DMS 273 (cell line): ENCODE results near the gene KLK8.

Experiments
- DNase-seq: peaks from one replicate; lab custom pipeline; 2025; ENCODE audit not compliant: unreplicated experiment; lab: John Stamatoyannopoulos, UW

Gene KLK8, protein sequence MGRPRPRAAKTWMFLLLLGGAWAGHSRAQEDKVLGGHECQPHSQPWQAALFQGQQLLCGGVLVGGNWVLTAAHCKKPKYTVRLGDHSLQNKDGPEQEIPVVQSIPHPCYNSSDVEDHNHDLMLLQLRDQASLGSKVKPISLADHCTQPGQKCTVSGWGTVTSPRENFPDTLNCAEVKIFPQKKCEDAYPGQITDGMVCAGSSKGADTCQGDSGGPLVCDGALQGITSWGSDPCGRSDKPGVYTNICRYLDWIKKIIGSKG

DNA sequence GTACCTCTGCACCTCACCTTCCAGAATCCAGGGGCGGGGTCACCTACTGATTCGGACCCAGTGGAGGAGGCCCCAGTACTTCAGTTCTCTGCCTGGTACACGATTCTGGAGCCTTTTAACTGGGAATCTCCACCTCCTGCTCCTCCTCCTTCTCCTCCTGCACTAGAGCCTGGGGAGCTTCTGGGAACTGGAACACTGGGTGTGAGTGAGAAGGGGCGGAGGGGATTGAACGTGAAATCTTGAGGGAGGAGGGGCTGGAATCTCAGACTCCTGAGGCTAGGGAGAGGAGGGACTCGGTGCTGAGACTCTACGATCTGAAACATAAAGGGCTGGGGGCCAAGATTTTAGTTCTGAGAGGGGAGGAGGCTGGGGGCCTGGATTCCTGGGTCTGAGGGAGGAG lies at the start of gene KLK8:
Gene KLK8 (minus strand): TSS at position 90 of the 400 bp plus-strand sequence. CDS start 437 bp downstream, outside the sequence.
- no peak for DNase-seq

DNA sequence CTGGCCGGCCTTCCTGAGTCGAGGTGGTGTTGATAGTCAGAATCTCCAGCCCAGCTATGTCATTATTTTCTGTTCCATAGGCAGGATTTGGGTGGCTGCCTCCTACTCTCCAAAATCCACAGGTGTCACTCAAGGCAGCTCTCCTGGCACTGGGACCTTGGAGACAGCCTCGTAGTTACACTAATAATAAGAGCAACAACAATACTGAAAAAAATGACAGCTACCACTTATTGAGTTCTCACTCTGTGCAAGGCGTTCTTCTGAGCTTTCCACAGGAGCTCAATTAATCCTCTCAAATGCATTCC lies 45.6 kb upstream of the KLK8 start:
- DNase-seq: peak; percentile 11

DNA sequence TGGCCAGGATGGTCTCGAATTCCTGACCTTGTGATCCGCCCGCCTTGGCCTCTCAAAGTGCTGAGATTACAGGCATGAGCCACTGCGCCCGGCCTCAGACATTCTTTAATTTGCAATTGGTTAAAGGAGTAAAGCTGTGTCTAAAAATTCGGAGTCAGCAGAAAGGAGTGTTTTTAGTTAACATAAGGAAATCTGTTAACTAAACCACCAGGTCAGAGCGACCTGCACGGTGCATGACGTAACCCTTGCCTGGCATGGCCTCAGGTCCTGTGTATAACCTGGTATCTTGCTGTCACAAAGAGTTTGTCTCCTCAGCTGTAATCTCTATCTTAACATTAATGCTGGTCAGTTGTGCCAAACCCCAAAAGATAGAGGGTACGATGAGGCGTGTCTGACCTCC lies 42.9 kb upstream of the KLK8 start:
- no peak for DNase-seq

DNA sequence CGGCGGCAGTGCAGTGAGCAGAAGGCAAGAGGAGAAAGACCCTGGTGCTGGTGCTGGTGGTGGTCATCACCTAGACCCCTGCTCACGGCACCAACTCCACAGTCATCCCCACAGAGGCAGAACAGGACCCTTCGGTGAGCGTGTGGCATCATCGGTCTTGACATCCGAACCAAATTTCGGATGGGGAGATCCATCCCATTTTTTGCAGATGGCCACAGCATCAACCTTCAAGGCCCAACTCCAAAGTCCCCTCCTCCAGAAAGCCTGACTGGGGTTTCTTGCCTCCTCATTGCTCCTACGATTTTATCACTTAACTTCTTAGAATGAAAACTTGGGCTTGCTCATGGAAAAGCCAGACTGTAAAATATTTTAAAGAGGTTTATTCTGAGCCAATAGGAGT lies 42.1 kb upstream of the KLK8 start:
- DNase-seq: no peak

DNA sequence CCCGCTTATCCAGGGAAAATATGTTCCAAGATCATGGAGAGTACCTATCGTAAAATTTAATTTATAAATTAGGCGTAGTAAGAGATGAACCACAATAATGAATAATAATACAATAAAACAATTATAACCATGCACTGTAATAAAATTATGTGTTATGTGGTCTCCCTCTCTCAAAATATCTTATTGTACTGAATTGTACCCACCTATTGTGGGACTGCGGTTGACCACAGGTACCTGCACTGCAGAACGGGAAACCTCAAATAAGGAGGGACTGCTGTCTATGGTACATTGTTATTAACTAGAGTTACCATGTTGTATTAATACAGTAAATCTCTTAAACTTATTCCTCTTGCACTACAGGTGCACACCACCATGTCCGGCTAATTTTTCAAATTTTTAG lies 38.7 kb upstream of the KLK8 start:
- no peak for DNase-seq

DNA sequence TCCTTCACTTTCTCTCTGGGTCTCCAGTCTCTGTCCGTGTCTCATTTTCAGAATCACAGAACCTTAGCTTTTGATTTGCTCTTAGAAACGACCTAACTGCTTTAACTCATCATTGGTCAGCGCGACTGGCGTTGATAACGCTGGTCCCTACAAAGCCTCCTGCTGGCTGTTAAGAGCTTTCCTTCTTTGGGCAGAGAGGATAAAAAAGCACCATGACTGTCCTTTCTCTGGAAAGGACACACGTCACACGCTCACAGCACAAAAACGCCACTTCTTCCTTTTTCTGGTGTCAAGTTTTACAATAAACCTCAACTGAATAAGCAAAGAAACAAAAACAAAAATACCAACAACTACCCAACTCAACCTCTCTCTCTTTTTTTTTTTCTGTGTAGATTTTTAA lies 35.1 kb upstream of the KLK8 start:
- DNase-seq: no peak

DNA sequence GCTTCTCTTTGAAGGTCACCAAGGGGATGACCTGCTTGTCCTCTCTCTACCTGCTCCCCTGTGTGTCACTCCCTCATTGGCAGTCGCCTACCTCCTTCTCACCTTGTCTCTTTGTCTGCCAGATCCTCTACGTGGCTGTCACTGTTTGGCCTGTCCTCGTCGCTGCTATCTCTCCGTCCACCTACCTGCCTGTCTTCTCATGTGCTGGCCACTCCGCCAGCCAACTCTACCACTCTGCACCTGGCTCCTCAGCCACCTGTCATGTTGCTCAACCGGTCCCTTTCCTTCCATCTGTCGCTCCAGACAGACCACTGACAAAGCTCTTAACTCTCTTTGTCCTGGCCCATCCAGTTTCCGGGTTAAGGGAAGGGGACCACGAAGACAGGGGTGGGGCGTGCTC lies 33.3 kb upstream of the KLK8 start, which contains the start of gene KLK12:
Gene KLK12 (minus strand): TSS at position 299 of the 400 bp plus-strand sequence. CDS start 381 bp downstream, outside the sequence.
- no peak for DNase-seq

DNA sequence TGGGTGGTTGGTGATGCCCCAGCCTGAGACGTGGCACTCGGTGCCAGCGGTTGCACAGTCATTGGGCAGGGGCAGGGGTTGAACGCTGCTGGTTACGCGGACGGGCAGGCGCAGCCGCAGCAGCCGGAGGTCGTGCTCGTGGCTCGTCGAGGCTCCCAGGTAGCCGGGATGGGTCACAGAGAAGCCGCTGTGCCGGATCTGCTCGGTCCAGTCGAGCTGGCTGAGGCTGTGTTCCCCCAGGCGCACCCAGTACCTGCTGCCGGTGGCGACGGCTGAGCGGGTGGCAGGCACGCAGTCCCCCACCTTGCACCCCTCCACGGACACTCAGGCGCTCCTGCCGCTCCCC lies 30.4 kb upstream of the KLK8 start:
- no peak for DNase-seq

DNA sequence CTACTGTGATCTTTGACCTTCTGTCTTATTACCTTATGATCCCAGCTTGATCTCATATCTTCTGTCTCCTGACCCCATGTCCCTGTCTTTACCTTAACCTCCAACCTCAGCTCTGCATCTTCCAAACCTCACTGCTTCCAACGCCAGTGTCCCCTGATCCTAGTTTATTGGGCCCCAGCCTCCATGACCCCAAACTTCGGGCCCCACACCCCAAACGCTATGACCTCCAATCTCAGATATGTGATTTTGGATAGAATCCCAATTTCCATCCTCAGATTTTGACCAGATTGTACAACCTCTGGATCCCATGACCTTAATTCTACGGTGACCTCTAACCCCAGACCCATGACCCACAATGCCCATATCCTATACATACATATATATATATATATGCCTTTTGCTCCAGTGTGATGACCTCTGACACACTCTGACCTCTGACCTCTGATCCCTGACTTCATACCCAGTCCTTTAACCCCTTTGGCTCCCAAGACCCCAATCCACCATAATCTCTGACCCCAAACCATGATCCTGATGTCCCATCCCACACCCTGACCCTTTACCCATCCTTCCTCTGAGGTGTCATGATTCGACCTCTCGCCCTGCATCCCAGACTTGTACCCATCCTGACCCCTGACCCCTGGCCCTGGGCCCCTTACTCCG lies 29.9 kb upstream of the KLK8 start:
- no peak for DNase-seq

DNA sequence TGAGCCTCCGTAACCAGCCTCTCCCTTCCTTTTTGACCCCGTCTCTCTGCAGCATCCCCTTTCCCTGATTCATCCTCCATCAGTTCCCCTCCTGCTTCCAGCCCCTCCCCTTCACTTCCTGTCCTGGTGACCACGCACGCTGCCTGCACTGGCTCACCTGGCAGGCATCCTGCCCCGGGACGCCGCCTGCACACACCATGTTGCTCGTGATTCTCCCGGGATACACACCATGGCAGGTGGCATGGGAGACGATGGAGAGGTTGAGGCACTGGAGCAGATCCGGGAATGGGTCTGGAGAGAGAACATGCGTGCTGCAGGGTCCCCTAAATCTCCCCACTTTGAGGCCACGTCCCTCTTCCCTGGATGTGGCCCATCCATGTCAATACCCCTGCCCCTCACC lies 29.2 kb upstream of the KLK8 start:
- no peak for DNase-seq

DNA sequence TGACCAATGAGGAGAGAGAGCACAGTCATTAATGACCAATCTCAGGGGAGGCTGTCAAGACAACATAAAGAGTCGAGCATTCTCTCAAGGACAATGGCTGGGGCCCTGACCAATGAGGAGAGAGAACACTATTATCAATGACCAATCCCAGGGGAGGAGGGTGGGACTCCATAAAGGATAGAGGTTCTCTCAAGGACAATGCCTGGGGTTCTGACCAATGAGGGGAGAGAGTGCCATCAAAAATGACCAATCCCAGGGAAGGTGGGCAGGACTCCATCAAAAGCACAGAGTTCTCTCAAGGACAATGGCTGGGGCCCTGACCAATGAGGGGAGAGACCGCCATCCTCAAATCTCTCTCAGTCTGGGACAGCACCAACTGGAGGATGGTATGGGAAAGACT lies 28.3 kb upstream of the KLK8 start:
- no peak for DNase-seq

DNA sequence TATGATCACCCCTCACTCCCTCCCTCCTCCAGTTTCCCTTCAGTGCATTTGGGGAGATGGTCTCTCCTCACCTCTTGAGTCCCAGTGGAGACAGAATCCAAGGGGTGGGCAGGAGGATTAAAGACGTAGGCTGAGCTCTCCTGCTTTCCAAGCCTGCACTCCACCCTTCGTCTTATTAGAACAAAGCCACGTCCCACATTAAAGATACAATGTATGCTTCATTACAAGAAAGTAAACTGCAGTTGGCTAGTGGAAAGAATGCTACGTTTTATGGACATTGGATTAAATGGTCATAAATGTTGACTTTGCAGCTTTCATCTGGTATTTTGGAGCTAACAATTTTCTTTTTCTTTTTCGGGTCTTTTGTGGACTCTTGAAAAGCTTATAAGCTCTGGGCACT lies 26.5 kb upstream of the KLK8 start:
- DNase-seq: no peak

DNA sequence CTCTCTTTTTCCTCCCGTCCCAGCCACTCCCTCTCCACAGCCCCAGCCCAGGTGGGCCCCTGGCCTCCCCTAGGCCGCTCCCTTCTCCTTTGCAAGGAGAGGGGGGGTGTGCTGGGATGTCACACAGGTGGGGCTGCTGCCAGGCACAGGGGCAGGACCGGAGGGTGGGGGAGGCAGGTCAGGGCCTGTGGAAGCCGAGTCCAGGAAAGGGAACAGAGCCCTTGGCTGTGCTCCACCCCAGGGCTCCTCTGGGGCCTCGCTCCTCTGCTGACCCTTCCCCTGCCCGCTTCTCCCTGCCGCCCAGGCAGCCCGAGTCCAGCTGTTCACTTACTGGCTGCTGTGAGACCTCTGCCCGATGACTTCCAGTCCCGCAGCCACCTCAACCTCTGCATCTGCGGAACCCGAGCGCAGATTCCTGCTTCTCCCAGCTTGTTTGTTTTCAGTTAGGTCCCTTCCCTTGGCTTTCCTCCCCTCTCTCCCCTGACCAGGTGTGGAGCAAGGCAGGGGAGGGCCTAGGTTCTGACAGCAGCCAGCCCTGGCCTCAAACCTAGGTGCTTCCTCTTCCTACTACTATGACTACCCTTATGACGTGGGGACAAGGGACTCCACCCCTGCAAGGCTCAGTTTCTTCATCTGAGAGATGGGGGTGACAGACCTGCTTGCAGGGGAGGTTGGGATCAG lies 25.9 kb upstream of the KLK8 start:
- DNase-seq: no peak

DNA sequence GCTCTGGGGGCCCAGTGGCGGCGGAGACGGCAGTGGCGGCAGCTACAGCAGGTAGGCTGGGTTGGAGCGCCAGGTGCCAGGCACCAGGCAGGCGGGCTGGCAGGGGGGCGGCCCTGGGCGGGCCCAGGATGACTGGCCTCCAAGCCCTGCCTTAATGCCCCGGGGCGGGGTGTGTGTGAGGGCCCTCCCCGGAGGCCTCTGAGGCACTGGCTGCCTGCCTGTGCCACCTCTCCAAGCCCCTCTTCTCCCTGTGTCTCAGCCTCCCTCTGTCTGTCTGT lies 25.1 kb upstream of the KLK8 start, which contains the start of gene KLK11:
Gene KLK11 (minus strand): TSS at position 63 of the 278 bp plus-strand sequence. CDS start 985 bp downstream, outside the sequence.
- DNase-seq: no peak

DNA sequence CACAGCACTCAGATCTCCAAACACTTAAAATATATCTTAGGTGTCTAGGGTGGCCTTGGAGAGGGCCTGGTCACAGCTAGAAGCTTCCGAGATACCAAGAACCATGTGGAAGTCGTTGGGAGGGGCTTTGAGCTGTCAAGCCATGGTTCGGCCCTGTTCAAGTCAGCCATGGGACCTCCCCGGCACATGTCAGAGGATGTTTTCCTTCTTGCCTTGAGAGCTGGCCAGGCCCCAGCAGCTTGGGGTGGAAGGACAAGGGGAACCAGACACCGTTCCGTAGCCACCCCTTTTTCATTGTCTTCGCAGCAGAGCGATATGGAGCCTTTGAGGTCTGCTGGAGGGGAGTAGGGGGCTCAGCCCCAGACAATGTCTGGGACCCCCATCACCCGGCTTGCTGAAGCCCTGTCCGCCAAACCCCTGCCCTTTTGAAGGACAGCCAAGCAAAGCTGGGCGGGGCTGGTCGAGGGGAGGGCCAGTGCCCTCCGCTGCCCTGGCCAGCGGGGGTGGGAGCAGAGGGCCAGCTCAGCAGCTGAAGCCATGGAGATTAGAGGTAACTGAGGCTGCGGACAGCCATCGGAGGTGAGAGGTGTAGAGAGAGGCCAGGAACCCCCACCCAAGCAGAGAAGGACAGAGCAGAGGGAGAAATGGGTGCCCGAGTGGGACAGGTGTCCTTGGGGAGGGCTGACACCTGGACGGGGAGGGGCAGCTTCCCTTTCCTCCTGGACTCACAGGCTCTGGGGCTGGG lies 24.6 kb upstream of the KLK8 start:
- DNase-seq: no peak

DNA sequence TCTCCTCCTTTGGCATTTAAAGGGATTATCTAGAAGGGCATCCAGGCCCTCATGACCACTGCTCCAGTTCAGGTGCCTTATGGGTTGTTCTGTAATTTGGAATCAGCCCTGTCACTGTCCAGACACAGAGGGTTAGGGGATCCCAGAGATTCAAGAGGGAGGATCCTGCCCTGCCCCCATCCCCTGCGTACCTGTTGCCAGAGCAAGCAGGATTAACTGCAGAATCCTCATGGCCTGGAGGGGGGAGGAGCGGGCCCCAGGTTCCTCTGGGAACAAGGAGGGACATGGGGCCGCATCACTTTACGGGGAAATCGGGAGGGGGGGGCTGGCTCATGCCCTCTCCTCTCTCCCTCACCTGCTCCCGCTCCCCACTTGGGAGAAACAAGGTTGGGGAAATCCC lies 24.0 kb upstream of the KLK8 start:
- DNase-seq: no peak

DNA sequence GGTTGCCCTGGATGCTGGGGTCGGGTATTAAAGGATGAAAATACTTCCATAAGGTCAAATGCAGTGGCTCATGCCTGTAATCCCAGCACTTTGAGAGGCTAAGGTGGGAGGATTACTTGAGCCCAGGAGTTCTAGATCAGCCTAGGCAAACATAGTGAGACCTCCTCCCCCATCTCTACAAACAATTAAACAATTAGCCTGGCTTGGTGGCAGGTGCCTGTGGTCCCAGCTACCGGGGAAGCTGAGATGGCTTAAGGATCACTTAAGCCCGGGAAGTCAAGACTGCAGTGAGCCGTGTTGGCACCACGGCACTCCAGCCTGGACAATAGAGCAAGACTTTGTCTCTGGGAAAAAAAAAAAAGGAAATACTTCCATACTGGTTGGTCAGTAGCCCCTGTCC lies 23.5 kb upstream of the KLK8 start:
- DNase-seq: no peak

DNA sequence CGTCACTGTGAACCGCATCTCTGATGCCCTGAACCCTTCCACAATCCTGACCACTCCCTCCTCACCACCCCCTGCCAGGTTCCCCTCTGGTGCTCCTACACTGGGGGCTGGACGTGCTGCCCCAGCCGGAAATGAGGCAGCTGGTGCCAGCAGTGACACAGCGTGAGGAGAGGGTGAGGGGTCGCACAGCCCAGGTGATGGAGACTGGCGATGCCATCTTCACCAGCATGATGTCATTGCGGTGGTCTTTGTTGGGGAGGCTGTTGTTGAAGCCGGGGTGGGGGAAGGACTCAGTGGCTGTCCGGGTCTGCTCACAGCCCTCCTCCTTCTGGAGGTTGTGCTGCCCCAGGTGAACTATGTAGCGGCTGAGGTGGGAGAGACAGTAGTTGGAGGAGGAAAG lies 22.5 kb upstream of the KLK8 start:
- DNase-seq: no peak

DNA sequence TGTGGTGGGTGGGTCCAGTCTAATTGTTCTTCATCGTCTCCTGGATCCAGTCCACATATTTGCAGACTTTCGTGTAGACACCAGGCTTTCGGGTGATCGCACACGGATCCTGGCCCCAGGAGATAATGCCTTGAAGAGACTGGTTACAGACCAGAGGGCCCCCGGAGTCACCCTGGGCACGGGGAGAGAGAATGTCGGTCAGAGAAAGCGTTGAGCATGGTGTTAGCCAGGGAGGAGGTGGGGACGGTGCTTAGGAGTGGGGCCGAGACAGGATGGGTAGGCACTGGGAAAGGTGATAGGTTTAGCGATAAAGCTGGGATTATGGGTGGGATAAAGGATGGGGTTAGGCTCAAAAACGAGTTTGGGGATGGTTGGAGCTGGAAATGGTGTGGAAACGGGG lies 21.1 kb upstream of the KLK8 start:
- DNase-seq: no peak

DNA sequence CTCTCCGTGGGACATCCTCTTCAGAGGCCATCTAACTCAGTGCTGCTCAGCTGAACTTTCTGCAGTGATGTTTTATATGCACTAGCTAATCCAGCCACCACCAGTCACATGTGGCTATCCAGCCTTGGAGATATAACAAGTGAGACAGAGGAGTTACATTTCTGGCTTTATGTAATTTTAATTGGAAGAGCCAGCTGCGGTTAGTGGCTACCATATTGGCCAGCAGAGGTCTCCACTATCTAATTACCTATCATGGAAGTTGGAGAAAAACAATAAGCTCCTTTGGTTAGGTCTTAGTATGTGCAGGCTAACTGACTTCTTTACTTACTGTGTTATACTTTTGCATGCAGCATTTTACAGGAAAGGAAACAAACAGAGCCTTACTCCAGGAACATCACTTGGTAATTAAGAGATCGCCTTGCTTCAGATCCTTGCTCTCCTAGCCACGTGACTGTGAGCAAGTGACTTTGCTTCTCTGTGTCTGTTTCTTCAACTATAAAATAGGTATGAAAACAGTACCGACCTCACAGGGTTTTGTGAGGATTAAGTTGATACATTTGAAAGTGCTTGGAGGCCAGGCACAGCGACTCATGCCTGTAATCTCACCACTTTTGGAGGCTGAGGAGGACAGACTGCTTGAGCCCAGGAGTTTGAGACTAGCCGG lies 19.7 kb upstream of the KLK8 start:
- peak; percentile 61 for DNase-seq

DNA sequence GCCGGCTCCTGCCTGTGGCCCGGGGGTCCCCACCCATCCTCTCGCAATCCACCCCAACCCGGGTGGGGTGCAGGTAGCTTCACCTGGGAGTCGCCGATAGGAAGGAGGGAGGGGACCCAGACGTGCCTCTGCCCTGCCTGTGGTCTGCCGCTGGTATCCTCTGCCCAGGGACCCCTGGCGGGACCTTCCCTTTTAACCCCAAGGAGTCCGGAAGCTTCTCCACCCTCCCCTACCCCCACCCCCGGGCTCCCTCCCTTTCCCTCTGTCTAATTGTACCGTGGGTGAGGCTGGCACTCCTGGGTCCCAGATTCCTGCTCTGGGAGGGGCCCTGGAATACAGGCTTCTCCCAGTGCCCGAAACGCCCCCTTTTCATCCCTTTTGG lies 18.1 kb upstream of the KLK8 start, which contains the start of gene KLK10:
Gene KLK10 (minus strand): TSS at position 166 of the 382 bp plus-strand sequence. CDS start 579 bp downstream, outside the sequence.
- DNase-seq: no peak
